ENCODE results near the gene UBIAD1.
"Not testable (repeated sequence)": the region's sequence is repeated elsewhere in the genome, so short reads cannot be mapped to it uniquely, and the experiment has no call there.

The UBIAD1 gene

DNA sequence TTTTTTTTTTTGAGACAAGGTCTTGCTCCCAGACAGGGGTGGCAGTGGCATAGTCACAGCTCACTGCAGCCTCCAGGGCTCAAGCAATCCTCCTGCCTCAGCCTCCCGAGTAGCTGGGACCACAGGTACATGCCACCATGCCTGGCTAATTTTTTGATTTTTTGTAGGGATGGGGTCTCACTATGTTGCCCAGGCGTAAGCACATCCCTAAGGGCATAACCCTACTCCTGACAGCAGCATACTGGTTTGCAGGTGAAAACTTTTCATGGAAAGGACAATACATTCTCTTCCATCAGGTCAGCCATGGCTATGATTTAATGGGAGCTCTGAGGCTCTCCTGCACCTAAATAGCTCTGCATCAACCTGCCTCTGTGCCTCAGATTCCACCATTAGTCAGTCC is 29.4 kb downstream of the UBIAD1 start:
- CTCF ChIA-PET = interaction anchor here (1.9 kb wide), 1 partner anchor 17 kb away, joined by 7 read pairs; no protein-coding TSS in a partner anchor
- TF ChIP-seq LEF1 (IDR thresholded peaks at IDR 0.05; ENCODE audit: borderline replicate concordance) (no peak), ELF4 (IDR thresholded peaks at IDR 0.05) (no peak), CTBP1 (IDR thresholded peaks at IDR 0.05; ENCODE audit: borderline replicate concordance) (no peak), BHLHE40 (IDR thresholded peaks at IDR 0.05; ENCODE audit: borderline replicate concordance) (no peak), SUZ12 (IDR thresholded peaks at IDR 0.05) (no peak)
- TF ChIP-seq, protein P1, sequence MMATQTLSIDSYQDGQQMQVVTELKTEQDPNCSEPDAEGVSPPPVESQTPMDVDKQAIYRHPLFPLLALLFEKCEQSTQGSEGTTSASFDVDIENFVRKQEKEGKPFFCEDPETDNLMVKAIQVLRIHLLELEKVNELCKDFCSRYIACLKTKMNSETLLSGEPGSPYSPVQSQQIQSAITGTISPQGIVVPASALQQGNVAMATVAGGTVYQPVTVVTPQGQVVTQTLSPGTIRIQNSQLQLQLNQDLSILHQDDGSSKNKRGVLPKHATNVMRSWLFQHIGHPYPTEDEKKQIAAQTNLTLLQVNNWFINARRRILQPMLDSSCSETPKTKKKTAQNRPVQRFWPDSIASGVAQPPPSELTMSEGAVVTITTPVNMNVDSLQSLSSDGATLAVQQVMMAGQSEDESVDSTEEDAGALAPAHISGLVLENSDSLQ (IDR thresholded peaks at IDR 0.05) = no peak
- no peak for DNase-seq (ENCODE audit: extremely low spot score)
- POLR2A ChIA-PET = no interaction called here

DNA sequence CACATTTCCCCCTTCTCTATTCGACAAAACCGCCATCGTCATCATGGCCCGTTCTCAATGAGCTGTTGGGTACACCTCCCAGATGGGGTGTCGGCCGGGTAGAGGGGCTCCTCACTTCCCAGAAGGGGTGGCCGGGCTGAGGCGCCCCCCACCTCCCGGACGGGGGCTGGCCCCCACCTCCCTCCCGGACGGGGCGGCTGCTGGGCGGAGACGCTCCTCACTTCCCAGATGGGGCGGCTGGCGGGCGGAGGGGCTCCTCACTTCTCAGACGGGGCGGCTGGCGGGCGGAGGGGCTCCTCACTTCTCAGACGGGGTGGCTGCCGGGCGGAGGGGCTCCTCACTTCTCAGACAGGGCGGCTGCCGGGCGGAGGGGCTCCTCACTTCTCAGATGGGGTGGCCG is 32.5 kb downstream of the UBIAD1 start:
- CTCF ChIA-PET; POLR2A ChIA-PET; DNase-seq (ENCODE audit: extremely low spot score): not testable (repeated sequence)

DNA sequence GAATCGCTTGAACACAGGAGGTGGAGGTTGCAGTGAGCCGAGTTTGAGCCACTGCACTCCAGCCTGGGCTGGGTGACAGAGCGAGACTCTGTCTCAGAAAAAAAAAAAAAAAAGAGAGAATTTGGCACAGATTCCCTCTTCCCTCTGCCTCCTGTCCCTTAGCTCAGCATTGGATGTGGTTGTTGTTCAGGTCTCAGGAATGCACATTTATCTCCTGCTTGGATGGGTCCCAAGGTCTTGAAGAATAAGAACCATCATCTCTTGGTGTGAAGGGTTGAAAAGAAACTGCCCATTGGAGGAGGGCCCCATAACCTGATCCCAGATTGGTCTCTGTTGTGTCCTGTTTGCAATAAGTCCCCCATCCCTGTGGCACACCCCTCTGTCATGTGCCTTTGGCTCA is 34.9 kb downstream of the UBIAD1 start:
- no peak for DNase-seq (ENCODE audit: extremely low spot score)
- TF ChIP-seq SP1 (IDR thresholded peaks at IDR 0.05) = no peak
- TF ChIP-seq, protein P1 (IDR thresholded peaks at IDR 0.05) = no peak
- no peak for TF ChIP-seq BHLHE40 (IDR thresholded peaks at IDR 0.05; ENCODE audit: borderline replicate concordance)
- TF ChIP-seq L3MBTL2 (conservative IDR thresholded peaks at IDR 0.05) = no peak
- no peak for TF ChIP-seq ELF4 (IDR thresholded peaks at IDR 0.05)
- CTCF ChIA-PET = no interaction called here

DNA sequence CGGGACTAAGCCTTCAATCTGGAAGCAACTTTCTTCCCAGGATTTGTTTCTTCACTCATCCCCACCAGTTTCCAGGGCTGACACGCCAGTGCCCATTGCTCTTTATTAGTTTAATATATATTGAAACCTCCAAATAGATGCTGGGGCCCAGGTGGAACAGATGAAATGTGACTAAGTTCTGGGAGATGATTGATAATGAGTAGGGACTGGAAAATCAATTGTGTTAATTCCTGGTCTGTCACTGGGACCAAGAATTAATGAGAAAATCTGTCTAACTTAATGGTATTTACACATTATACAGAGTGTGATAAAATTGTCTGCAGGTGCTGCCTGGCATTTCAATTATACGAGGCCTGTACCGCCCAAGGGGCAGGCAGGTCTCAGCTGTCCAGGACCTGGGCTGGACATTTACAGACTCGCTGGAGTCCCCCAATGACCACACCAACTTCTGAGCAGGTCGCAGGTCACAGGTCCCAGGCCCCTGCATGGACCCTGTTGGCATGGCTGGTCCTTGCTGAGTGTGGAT is 35.8 kb downstream of the UBIAD1 start:
- POLR2A ChIA-PET = no interaction called here
- CTCF ChIA-PET = no interaction called here
- DNase-seq (ENCODE audit: extremely low spot score) = no peak
- TF ChIP-seq TARDBP (IDR thresholded peaks at IDR 0.05) = no peak
- TF ChIP-seq FOXA1 (IDR thresholded peaks at IDR 0.05) = no peak
- TF ChIP-seq, protein P1 (IDR thresholded peaks at IDR 0.05) = no peak
- no peak for TF ChIP-seq ZNF384 (IDR thresholded peaks at IDR 0.05)
- no peak for TF ChIP-seq CTBP1 (IDR thresholded peaks at IDR 0.05; ENCODE audit: borderline replicate concordance)
- TF ChIP-seq HDGF (IDR thresholded peaks at IDR 0.05; ENCODE audit: borderline replicate concordance) = no peak
- TF ChIP-seq ELF4 (IDR thresholded peaks at IDR 0.05) = no peak
- TF ChIP-seq BHLHE40 (IDR thresholded peaks at IDR 0.05; ENCODE audit: borderline replicate concordance) = no peak
- TF ChIP-seq NFRKB (IDR thresholded peaks at IDR 0.05) = no peak
- TF ChIP-seq SUZ12 (IDR thresholded peaks at IDR 0.05) = no peak
- TF ChIP-seq SP1 (IDR thresholded peaks at IDR 0.05) = no peak

More for the DNA sequence above, 34.9 kb downstream of the UBIAD1 start:
- POLR2A ChIA-PET = no interaction called here

DNA sequence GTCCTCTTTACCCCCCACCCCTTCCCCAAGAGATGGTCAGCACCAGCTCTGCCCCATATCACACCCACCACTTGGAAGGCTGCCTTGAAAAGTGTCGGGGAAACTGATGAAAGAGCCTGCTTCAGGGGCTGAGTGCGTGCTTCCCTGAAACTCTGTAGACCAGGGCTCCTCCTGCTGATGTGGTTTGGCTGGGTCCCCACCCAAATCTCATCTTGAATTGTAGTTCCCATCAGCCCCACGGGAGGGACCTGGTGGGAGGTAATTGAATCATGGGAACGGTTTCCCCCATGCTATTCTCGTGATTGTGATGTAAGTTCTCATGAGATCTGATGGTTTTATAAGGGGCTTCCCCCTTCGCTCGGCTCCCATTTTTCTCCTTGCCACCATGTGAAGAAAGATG is 36.4 kb downstream of the UBIAD1 start:
- ChIA-PET CTCF (no interaction called here), POLR2A (no interaction called here)
- TF ChIP-seq NFRKB (IDR thresholded peaks at IDR 0.05) = no peak
- TF ChIP-seq ZNF384 (IDR thresholded peaks at IDR 0.05) = no peak
- no peak for TF ChIP-seq ELF4 (IDR thresholded peaks at IDR 0.05)
- TF ChIP-seq ARNT (IDR thresholded peaks at IDR 0.05) = no peak
- TF ChIP-seq FOXM1 (IDR thresholded peaks at IDR 0.05; ENCODE audit: borderline replicate concordance) = no peak
- TF ChIP-seq LEF1 (IDR thresholded peaks at IDR 0.05; ENCODE audit: borderline replicate concordance) = no peak
- no peak for TF ChIP-seq CTBP1 (IDR thresholded peaks at IDR 0.05; ENCODE audit: borderline replicate concordance)
- no peak for TF ChIP-seq BHLHE40 (IDR thresholded peaks at IDR 0.05; ENCODE audit: borderline replicate concordance)
- TF ChIP-seq L3MBTL2 (conservative IDR thresholded peaks at IDR 0.05) = no peak
- TF ChIP-seq FOXA1 (IDR thresholded peaks at IDR 0.05) = no peak
- TF ChIP-seq SUZ12 (IDR thresholded peaks at IDR 0.05) = no peak
- no peak for TF ChIP-seq HDGF (IDR thresholded peaks at IDR 0.05; ENCODE audit: borderline replicate concordance)
- TF ChIP-seq SP1 (IDR thresholded peaks at IDR 0.05) = no peak
- no peak for TF ChIP-seq FOXK2 (IDR thresholded peaks at IDR 0.05)
- DNase-seq (ENCODE audit: extremely low spot score) = no peak

DNA sequence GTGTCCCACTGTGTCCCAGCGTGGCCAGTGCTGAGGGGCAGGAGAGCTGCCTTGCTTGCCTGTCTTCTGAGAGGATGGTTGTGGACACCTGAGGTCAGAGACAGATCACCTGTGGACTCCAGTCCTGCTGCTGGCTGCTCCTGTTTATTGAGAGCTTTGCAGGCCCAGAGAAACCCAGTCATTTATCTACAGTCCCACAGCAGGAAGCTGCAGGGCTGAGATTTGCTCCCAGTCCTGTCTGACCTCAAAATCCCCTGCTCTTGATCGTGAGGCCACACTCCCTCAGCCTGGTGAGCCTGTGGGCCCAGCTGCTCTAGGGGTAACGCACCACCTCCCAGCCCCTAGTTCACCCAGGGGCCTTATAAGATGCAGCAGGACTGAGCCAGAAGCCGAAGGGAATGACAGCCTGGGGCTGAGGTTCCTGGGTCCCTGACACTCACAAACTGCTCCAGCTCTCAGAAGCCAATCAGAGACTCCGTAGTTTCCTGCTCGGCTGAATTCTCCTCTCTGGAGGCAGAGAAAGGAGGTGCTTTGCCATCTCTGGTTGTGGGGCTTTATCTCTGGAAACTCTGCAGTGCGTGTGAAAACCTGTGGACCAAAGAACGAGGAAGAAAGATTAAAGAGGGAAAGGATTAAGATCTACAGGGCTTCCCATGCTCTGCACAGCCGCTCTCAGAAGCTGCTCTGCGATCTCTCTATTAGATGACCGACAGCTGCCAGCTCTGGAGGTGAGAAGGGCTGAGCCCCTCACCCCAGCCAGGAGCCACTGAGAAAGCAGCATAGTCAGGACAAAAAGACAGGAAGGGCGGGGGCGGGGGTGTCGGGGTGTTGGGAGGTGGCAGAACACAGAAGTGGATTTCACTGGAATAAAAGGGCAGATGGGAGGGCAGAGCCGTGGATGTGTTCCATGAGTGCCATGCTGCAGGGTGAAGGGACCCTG is 39.1 kb downstream of the UBIAD1 start:
- no peak for DNase-seq (ENCODE audit: extremely low spot score)
- TF ChIP-seq, protein P1 (IDR thresholded peaks at IDR 0.05) = no peak
- no peak for TF ChIP-seq SUZ12 (IDR thresholded peaks at IDR 0.05)
- TF ChIP-seq HDGF (IDR thresholded peaks at IDR 0.05; ENCODE audit: borderline replicate concordance) = no peak
- TF ChIP-seq ZNF384 (IDR thresholded peaks at IDR 0.05) = no peak
- TF ChIP-seq ELF4 (IDR thresholded peaks at IDR 0.05) = no peak
- TF ChIP-seq BHLHE40 (IDR thresholded peaks at IDR 0.05; ENCODE audit: borderline replicate concordance) = no peak
- no peak for TF ChIP-seq L3MBTL2 (conservative IDR thresholded peaks at IDR 0.05)
- no peak for TF ChIP-seq FOXK2 (IDR thresholded peaks at IDR 0.05)
- no peak for TF ChIP-seq NFRKB (IDR thresholded peaks at IDR 0.05)
- TF ChIP-seq CTBP1 (IDR thresholded peaks at IDR 0.05; ENCODE audit: borderline replicate concordance) = no peak
- no peak for TF ChIP-seq SP1 (IDR thresholded peaks at IDR 0.05)
- ChIA-PET CTCF (interaction anchor here (0.8 to 1.2 kb wide), 2 partner anchors 10 to 327 kb away, joined by 3 read pairs; no protein-coding TSS in a partner anchor), POLR2A (interaction anchor here (0.8 to 1.1 kb wide), 2 partner anchors 23 to 50 kb away, joined by 3 read pairs; partner anchors contain the start of gene MTOR)
